ENCODE measurements around the gene CORO1A. TPM values are rescaled to one million over a fixed set of nuclear protein-coding genes. Genes with fewer than 3 reads are reported as not detected.

Gene CORO1A
- total RNA-seq, result 8.4 TPM

GRCh38 chr16:30183233-30184095 is at the start of gene CORO1A:
TSS of gene CORO1A (plus strand) at chr16:30183602. CDS start at chr16:30185210, 1,608 bp downstream.
- Histone ChIP-seq H3K9ac (ENCODE audit: low read depth in 1 of 3, low read length in 3 of 3) (peak within 1 kb of the TSS; percentile 33 to 81 (median 53)), H3K4me3 (ENCODE audit: low read length in 3 of 3) (peak within 1 kb of the TSS; percentile 62 to 72 (median 65)), H3K9me3 (ENCODE audit: control insufficient read depth in 3 of 3, low read length in 3 of 3) (no peaks in the 10 kb centered on the region), H3K4me1 (ENCODE audit: control insufficient read depth in 3 of 3, insufficient read depth in 3 of 3, low read length in 3 of 3) (peaks cover 5 to 26% (median 17%) of the 10 kb centered on the region in 3 donors), H3K27me3 (ENCODE audit: control insufficient read depth in 3 of 3, insufficient read depth in 3 of 3, low read length in 3 of 3) (no peaks in the 10 kb centered on the region), H3K27ac (ENCODE audit: low read depth, low read length) (no peak within 1 kb of the TSS), H3K36me3 (ENCODE audit: control insufficient read depth in 3 of 3, insufficient read depth in 3 of 3, low read length in 3 of 3) (no peaks in the 10 kb centered on the region)

- no peaks in the 10 kb centered on the region for H3K4me1 ChIP-seq (ENCODE audit: control insufficient read depth in 3 of 3, insufficient read depth in 3 of 3, low read length in 3 of 3)
- no peak overlapping the region for H3K9ac ChIP-seq (ENCODE audit: low read depth in 1 of 3, low read length in 3 of 3)
- H3K9me3 ChIP-seq (ENCODE audit: control insufficient read depth in 3 of 3, low read length in 3 of 3), result no peaks in the 10 kb centered on the region
- no peaks in the 10 kb centered on the region for H3K27me3 ChIP-seq (ENCODE audit: control insufficient read depth in 3 of 3, insufficient read depth in 3 of 3, low read length in 3 of 3)
- no peaks in the 10 kb centered on the region for H3K36me3 ChIP-seq (ENCODE audit: control insufficient read depth in 3 of 3, insufficient read depth in 3 of 3, low read length in 3 of 3)
- H3K27ac ChIP-seq (ENCODE audit: low read depth, low read length), result no peak overlapping the region
- H3K4me3 ChIP-seq (ENCODE audit: low read length in 3 of 3), result no peak overlapping the region
These were observed 46.3 kb upstream of the CORO1A start for GRCh38 chr16:30136971-30137605.

GRCh38 chr16:30137897-30138296 is 45.5 kb upstream of the CORO1A start:
- Histone ChIP-seq H3K27ac (ENCODE audit: low read depth, low read length) (no peak overlapping the region), H3K9ac (ENCODE audit: low read depth in 1 of 3, low read length in 3 of 3) (no peak overlapping the region)

GRCh38 chr16:30139583-30140481 is 43.6 kb upstream of the CORO1A start:
- Histone ChIP-seq H3K4me3 (ENCODE audit: low read length in 3 of 3) (no peak overlapping the region), H3K9ac (ENCODE audit: low read depth in 1 of 3, low read length in 3 of 3) (no peak overlapping the region), H3K9me3 (ENCODE audit: control insufficient read depth in 3 of 3, low read length in 3 of 3) (no peaks in the 10 kb centered on the region), H3K4me1 (ENCODE audit: control insufficient read depth in 3 of 3, insufficient read depth in 3 of 3, low read length in 3 of 3) (no peaks in the 10 kb centered on the region), H3K27me3 (ENCODE audit: control insufficient read depth in 3 of 3, insufficient read depth in 3 of 3, low read length in 3 of 3) (no peaks in the 10 kb centered on the region), H3K36me3 (ENCODE audit: control insufficient read depth in 3 of 3, insufficient read depth in 3 of 3, low read length in 3 of 3) (no peaks in the 10 kb centered on the region), H3K27ac (ENCODE audit: low read depth, low read length) (no peak overlapping the region)

More at GRCh38 chr16:30137897-30138296, 45.5 kb upstream of the CORO1A start:
- no peaks in the 10 kb centered on the region for H3K9me3 ChIP-seq (ENCODE audit: control insufficient read depth in 3 of 3, low read length in 3 of 3)
- H3K27me3 ChIP-seq (ENCODE audit: control insufficient read depth in 3 of 3, insufficient read depth in 3 of 3, low read length in 3 of 3), result no peaks in the 10 kb centered on the region
- no peaks in the 10 kb centered on the region for H3K36me3 ChIP-seq (ENCODE audit: control insufficient read depth in 3 of 3, insufficient read depth in 3 of 3, low read length in 3 of 3)
- H3K4me1 ChIP-seq (ENCODE audit: control insufficient read depth in 3 of 3, insufficient read depth in 3 of 3, low read length in 3 of 3), result no peaks in the 10 kb centered on the region
- H3K4me3 ChIP-seq (ENCODE audit: low read length in 3 of 3), result no peak overlapping the region

GRCh38 chr16:30141750-30142149 is 41.7 kb upstream of the CORO1A start:
- no peaks in the 10 kb centered on the region for H3K9me3 ChIP-seq (ENCODE audit: control insufficient read depth in 3 of 3, low read length in 3 of 3)
- H3K27ac ChIP-seq (ENCODE audit: low read depth, low read length), result no peak overlapping the region
- H3K4me3 ChIP-seq (ENCODE audit: low read length in 3 of 3), result no peak overlapping the region
- H3K4me1 ChIP-seq (ENCODE audit: control insufficient read depth in 3 of 3, insufficient read depth in 3 of 3, low read length in 3 of 3), result no peaks in the 10 kb centered on the region
- H3K27me3 ChIP-seq (ENCODE audit: control insufficient read depth in 3 of 3, insufficient read depth in 3 of 3, low read length in 3 of 3), result no peaks in the 10 kb centered on the region
- no peak overlapping the region for H3K9ac ChIP-seq (ENCODE audit: low read depth in 1 of 3, low read length in 3 of 3)
- H3K36me3 ChIP-seq (ENCODE audit: control insufficient read depth in 3 of 3, insufficient read depth in 3 of 3, low read length in 3 of 3), result no peaks in the 10 kb centered on the region

- Histone ChIP-seq H3K9me3 (ENCODE audit: control insufficient read depth in 3 of 3, low read length in 3 of 3) (no peaks in the 10 kb centered on the region), H3K27ac (ENCODE audit: low read depth, low read length) (no peak overlapping the region), H3K4me3 (ENCODE audit: low read length in 3 of 3) (no peak overlapping the region), H3K27me3 (ENCODE audit: control insufficient read depth in 3 of 3, insufficient read depth in 3 of 3, low read length in 3 of 3) (no peaks in the 10 kb centered on the region), H3K4me1 (ENCODE audit: control insufficient read depth in 3 of 3, insufficient read depth in 3 of 3, low read length in 3 of 3) (no peaks in the 10 kb centered on the region), H3K36me3 (ENCODE audit: control insufficient read depth in 3 of 3, insufficient read depth in 3 of 3, low read length in 3 of 3) (no peaks in the 10 kb centered on the region), H3K9ac (ENCODE audit: low read depth in 1 of 3, low read length in 3 of 3) (no peak overlapping the region)
These were observed 40.6 kb upstream of the CORO1A start for GRCh38 chr16:30142672-30143346.

GRCh38 chr16:30143347-30143702 is 40.1 kb upstream of the CORO1A start:
- Histone ChIP-seq H3K4me1 (ENCODE audit: control insufficient read depth in 3 of 3, insufficient read depth in 3 of 3, low read length in 3 of 3) (no peaks in the 10 kb centered on the region), H3K27me3 (ENCODE audit: control insufficient read depth in 3 of 3, insufficient read depth in 3 of 3, low read length in 3 of 3) (no peaks in the 10 kb centered on the region), H3K4me3 (ENCODE audit: low read length in 3 of 3) (no peak overlapping the region)

GRCh38 chr16:30144017-30144416 is 39.4 kb upstream of the CORO1A start:
- H3K36me3 ChIP-seq (ENCODE audit: control insufficient read depth in 3 of 3, insufficient read depth in 3 of 3, low read length in 3 of 3), result no peaks in the 10 kb centered on the region
- no peaks in the 10 kb centered on the region for H3K27me3 ChIP-seq (ENCODE audit: control insufficient read depth in 3 of 3, insufficient read depth in 3 of 3, low read length in 3 of 3)

More at GRCh38 chr16:30143347-30143702, 40.1 kb upstream of the CORO1A start:
- H3K36me3 ChIP-seq (ENCODE audit: control insufficient read depth in 3 of 3, insufficient read depth in 3 of 3, low read length in 3 of 3), result no peaks in the 10 kb centered on the region
- H3K27ac ChIP-seq (ENCODE audit: low read depth, low read length), result no peak overlapping the region
- H3K9ac ChIP-seq (ENCODE audit: low read depth in 1 of 3, low read length in 3 of 3), result no peak overlapping the region
- no peaks in the 10 kb centered on the region for H3K9me3 ChIP-seq (ENCODE audit: control insufficient read depth in 3 of 3, low read length in 3 of 3)

GRCh38 chr16:30144917-30145316 is 38.5 kb upstream of the CORO1A start:
- Histone ChIP-seq H3K9me3 (ENCODE audit: control insufficient read depth in 3 of 3, low read length in 3 of 3) (no peaks in the 10 kb centered on the region), H3K9ac (ENCODE audit: low read depth in 1 of 3, low read length in 3 of 3) (no peak overlapping the region), H3K27ac (ENCODE audit: low read depth, low read length) (no peak overlapping the region), H3K4me1 (ENCODE audit: control insufficient read depth in 3 of 3, insufficient read depth in 3 of 3, low read length in 3 of 3) (no peaks in the 10 kb centered on the region), H3K36me3 (ENCODE audit: control insufficient read depth in 3 of 3, insufficient read depth in 3 of 3, low read length in 3 of 3) (no peaks in the 10 kb centered on the region), H3K27me3 (ENCODE audit: control insufficient read depth in 3 of 3, insufficient read depth in 3 of 3, low read length in 3 of 3) (no peaks in the 10 kb centered on the region), H3K4me3 (ENCODE audit: low read length in 3 of 3) (no peak overlapping the region)

More at GRCh38 chr16:30144017-30144416, 39.4 kb upstream of the CORO1A start:
- no peaks in the 10 kb centered on the region for H3K4me1 ChIP-seq (ENCODE audit: control insufficient read depth in 3 of 3, insufficient read depth in 3 of 3, low read length in 3 of 3)
- H3K9me3 ChIP-seq (ENCODE audit: control insufficient read depth in 3 of 3, low read length in 3 of 3), result no peaks in the 10 kb centered on the region
- no peak overlapping the region for H3K9ac ChIP-seq (ENCODE audit: low read depth in 1 of 3, low read length in 3 of 3)
- H3K4me3 ChIP-seq (ENCODE audit: low read length in 3 of 3), result no peak overlapping the region
- no peak overlapping the region for H3K27ac ChIP-seq (ENCODE audit: low read depth, low read length)
